Karpas-422 (cell line): Measurements from ENCODE around the gene GSDME. TPM values are rescaled to one million over a fixed set of nuclear protein-coding genes. Genes with fewer than 3 reads are reported as not detected.
A peak's percentile ranks its signal among the peaks of the same experiment; 100 is the strongest.
"Not testable (repeated sequence)": the region's sequence is repeated elsewhere in the genome, so short reads cannot be mapped to it uniquely, and the experiment has no call there.

Experiments used
- DNase-seq: peaks from one replicate; pipeline ENCODE4 v3.0.0-alpha.2; 2015
- H2AFZ ChIP-seq: fragments of 200-600 bp; sonication (generic); 2 replicates; pipeline ENCODE4 v1.6.1; 2014; ENCODE audit warnings: antibody characterized with exemption, low read length, mixed read lengths
- H3K27ac ChIP-seq: fragments of 200-600 bp; sonication (generic); 2 replicates; pipeline ENCODE4 v1.5.1; 2014; ENCODE audit warnings: mild to moderate bottlenecking, low read length, moderate library complexity
- H3K27me3 ChIP-seq: fragments of 200-600 bp; sonication (generic); 2 replicates; pipeline ENCODE4 v1.6.1; 2014; ENCODE audit warnings: low read length, mixed read lengths
- H3K36me3 ChIP-seq: fragments of 200-600 bp; sonication (generic); 2 replicates; pipeline ENCODE4 v1.6.1; 2014; ENCODE audit warnings: low read length, mixed read lengths; ENCODE audit not compliant: insufficient read depth
- H3K4me1 ChIP-seq: fragments of 200-600 bp; sonication (generic); 2 replicates; pipeline ENCODE4 v1.6.1; 2014; ENCODE audit warnings: mild to moderate bottlenecking, low read length, mixed read lengths
- H3K4me2 ChIP-seq: fragments of 200-600 bp; sonication (generic); 2 replicates; pipeline ENCODE4 v1.6.1; 2014; ENCODE audit warnings: low read length, low read depth, mild to moderate bottlenecking; ENCODE audit not compliant: poor library complexity, severe bottlenecking
- H3K4me3 ChIP-seq: fragments of 200-600 bp; sonication (generic); 2 replicates; pipeline ENCODE4 v1.5.1; 2014; ENCODE audit warnings: mild to moderate bottlenecking, antibody characterized with exemption, low read length, mixed read lengths
- H3K79me2 ChIP-seq: fragments of 200-600 bp; sonication (generic); 2 replicates; pipeline ENCODE4 v1.6.1; 2014; ENCODE audit warnings: mild to moderate bottlenecking, low read length, mixed read lengths
- H3K9ac ChIP-seq: fragments of 200-600 bp; sonication (generic); 2 replicates; pipeline ENCODE4 v1.6.0; 2014; ENCODE audit warnings: low read length
- H3K9me2 ChIP-seq: fragments of 200-600 bp; sonication (generic), shearing (Covaris generic); replicated peaks from 2 replicates; pipeline ENCODE4 v1.6.0; 2014; ENCODE audit warnings: mild to moderate bottlenecking, low read length, moderate library complexity; ENCODE audit not compliant: insufficient read depth
- H3K9me3 ChIP-seq: fragments of 300-700, 200-600 bp; sonication (generic); 2 replicates; pipeline ENCODE4 v1.6.1; 2014; ENCODE audit warnings: low read length, mixed read lengths
- H4K20me1 ChIP-seq: fragments of 200-600 bp; sonication (generic); 2 replicates; pipeline ENCODE4 v1.6.1; 2014; ENCODE audit warnings: mild to moderate bottlenecking, antibody characterized with exemption, low read length, low read depth; ENCODE audit not compliant: insufficient read depth
- total RNA-seq: library from RNA; depleted of rRNA; stranded (reverse); fragments of >200 nt; shearing (Covaris generic); gene quantifications from 2 replicates; pipeline ENCODE4 v1.2.3, GENCODE V29; 2014; ENCODE audit warnings: low replicate concordance

Gene GSDME
- total RNA-seq, 1 experiment from 2014 or later: 6.0 TPM

DNA sequence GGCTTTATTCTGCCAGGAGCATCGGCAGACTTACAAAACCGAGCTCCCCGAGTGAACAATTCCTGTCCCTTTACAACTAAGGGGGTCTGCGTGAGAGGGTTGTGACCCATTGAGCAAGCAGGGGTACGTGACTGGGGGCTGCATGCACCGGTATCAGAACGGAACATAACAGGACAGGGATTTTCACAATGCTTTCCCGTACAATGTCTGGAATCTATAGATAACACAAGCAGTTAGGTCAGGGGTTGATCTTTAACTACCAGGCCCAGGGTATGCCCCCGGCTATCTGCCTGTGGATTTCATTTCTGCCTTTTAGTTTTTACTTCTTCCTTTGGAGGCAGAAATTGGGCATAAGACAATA is 38.1 kb upstream of the GSDME start:
- H3K27ac ChIP-seq: no peak overlapping the region
- H2AFZ ChIP-seq: no peak overlapping the region
- H3K79me2 ChIP-seq: no peaks in the 10 kb centered on the region
- H3K36me3 ChIP-seq: peaks cover 67% of the 10 kb centered on the region
- DNase-seq: no peak
- H3K4me3 ChIP-seq: no peak overlapping the region
- no peak overlapping the region for H3K9ac ChIP-seq
- no peak overlapping the region for H3K4me2 ChIP-seq
- H3K9me3 ChIP-seq: no peaks in the 10 kb centered on the region
- no peaks in the 10 kb centered on the region for H3K27me3 ChIP-seq
- no peaks in the 10 kb centered on the region for H3K9me2 ChIP-seq
- peaks cover 24% of the 10 kb centered on the region for H3K4me1 ChIP-seq
- no peaks in the 10 kb centered on the region for H4K20me1 ChIP-seq

DNA sequence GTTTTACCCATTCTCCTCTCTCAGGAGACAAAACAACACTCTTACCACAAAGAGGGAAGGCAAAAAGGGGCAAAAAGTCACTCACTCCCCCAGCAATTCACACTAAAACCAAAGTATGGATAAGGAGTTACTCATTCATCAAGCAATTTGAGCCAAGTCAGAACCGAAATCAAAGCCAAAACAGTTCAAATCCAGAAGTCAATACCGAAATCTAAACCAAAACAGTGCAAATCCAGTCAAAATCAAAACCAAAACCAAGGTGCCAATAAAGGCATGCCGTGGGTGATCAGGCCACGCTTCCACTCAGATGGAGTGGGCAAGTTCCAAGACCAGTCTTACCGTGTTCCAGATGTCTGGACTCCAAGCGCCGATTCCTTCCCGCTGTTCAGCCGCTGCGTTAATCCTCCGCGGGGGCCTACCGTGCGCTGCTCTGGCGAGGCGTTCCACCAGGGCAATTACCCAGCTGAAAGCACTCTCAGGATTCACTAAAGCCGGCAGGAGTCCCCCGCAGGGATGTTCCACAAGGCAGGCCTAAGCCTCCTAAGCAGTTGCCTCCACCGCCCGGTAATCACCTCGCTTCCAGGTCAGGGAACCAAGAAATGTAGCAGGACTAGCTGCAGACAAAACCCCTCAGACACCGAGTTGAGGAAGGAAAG is 37.6 kb upstream of the GSDME start:
- H3K4me3 ChIP-seq, H2AFZ ChIP-seq, H3K27me3 ChIP-seq, H4K20me1 ChIP-seq, H3K9me2 ChIP-seq, H3K4me2 ChIP-seq, H3K9ac ChIP-seq, H3K79me2 ChIP-seq, DNase-seq, H3K9me3 ChIP-seq: not testable (repeated sequence)
- peaks cover 24% of the 10 kb centered on the region for H3K4me1 ChIP-seq
- H3K27ac ChIP-seq: peak overlapping the region; percentile 24; the same call in 1 of the 2 replicates
- H3K36me3 ChIP-seq: peaks cover 63% of the 10 kb centered on the region

DNA sequence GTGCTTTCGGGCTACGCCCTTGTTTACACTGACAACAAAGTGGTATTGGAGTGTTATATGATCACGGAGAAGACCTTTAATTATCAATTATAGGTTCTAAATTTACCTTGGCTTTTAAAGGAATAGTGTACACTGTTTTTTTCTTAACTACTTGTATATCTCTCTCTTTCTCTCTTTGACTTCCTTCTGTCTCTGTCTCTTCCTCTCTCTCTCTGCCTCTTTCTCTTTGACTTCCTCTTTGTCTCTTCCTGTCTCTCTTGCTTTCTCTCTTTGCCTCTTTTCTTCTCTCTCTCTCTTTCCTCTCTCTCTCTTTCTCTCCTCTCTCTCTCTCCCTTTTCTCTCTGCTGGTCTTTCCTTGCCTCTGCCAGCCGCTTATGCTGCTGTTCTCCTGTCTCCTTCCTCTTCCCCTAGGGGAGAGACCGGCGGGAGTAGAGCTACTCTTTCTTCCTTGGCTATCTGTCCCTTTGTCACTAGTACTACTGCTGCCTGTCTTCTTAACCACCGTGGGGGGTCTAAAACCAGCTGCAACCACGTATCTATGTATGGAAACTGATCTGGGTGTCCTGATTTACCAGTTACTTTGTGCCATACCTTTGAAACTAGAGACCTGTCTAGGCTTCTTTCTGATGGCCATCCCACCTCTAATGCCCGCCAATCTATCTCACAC is 36.9 kb upstream of the GSDME start:
- Histone ChIP-seq H3K9ac (no peak overlapping the region), H3K4me2 (no peak overlapping the region), H3K9me3 (no peaks in the 10 kb centered on the region), H3K4me3 (no peak overlapping the region), H3K27me3 (no peaks in the 10 kb centered on the region), H3K4me1 (peaks cover 24% of the 10 kb centered on the region), H3K27ac (peak overlapping the region; percentile 55; the same call in 1 of the 2 replicates), H2AFZ (no peak overlapping the region), H3K79me2 (no peaks in the 10 kb centered on the region), H4K20me1 (no peaks in the 10 kb centered on the region), H3K9me2 (no peaks in the 10 kb centered on the region), H3K36me3 (peaks cover 61% of the 10 kb centered on the region)
- DNase-seq: no peak

DNA sequence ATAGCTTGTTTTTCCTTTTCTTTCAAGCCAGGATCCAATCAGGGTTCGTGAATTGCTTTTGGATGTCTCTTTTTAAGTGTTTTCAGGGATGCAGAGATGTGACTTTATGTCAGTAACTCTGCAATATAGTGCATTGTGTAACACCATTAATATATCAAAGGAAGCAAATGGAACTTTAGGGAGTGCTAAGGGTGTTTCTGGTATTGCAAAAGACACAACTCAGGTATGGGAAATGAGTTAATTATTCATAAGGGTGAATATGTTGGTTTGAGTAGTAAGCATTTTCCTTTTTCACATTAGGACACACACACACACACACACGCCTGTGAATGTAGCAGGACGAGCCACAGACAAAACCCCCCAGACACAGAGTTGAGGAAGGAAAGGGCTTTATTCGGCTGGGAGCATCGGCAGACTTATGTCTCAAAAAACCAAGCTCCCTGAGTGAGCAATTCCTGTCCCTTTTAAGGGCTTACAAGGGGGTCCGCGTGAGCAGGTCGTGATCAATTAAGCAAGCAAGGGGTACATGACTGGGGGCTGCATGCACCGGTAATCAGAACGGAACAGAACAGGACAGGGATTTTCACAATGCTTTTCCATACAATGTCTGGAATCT is 31.8 kb upstream of the GSDME start:
- Histone ChIP-seq H3K4me2 (no peak overlapping the region), H3K27me3 (no peaks in the 10 kb centered on the region), H3K79me2 (peaks cover 8% of the 10 kb centered on the region), H2AFZ (no peak overlapping the region), H3K9me3 (no peaks in the 10 kb centered on the region), H4K20me1 (no peaks in the 10 kb centered on the region), H3K9me2 (no peaks in the 10 kb centered on the region), H3K4me3 (no peak overlapping the region), H3K36me3 (peaks cover 51% of the 10 kb centered on the region), H3K9ac (no peak overlapping the region), H3K27ac (no peak overlapping the region), H3K4me1 (peaks cover 7% of the 10 kb centered on the region)
- no peak for DNase-seq

DNA sequence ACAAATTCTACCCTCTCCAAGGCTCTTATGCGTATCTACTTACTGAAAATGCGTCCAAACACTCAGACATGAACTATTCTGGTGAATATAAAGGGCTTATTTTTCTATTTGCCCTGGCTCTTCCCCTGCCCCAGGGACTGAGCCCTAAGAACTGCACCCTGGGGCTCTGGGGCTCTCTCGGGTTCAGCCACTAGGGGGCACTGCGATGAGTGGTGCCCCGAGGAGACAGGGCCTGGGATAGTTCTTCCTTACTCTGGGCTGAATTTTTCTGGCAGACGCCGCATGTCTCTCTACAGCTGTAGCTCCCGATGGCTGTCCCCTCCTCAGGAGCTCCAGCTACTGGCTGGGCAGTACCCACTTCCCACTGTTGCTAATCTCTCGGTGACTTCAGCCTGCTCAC is 30.8 kb upstream of the GSDME start:
- Histone ChIP-seq H3K27ac (no peak overlapping the region), H3K36me3 (peaks cover 60% of the 10 kb centered on the region), H3K27me3 (no peaks in the 10 kb centered on the region), H3K4me2 (no peak overlapping the region), H3K4me1 (no peaks in the 10 kb centered on the region), H3K4me3 (no peak overlapping the region), H2AFZ (no peak overlapping the region), H4K20me1 (no peaks in the 10 kb centered on the region), H3K9me3 (no peaks in the 10 kb centered on the region), H3K9me2 (no peaks in the 10 kb centered on the region), H3K9ac (no peak overlapping the region), H3K79me2 (peaks cover 8% of the 10 kb centered on the region)
- no peak for DNase-seq

DNA sequence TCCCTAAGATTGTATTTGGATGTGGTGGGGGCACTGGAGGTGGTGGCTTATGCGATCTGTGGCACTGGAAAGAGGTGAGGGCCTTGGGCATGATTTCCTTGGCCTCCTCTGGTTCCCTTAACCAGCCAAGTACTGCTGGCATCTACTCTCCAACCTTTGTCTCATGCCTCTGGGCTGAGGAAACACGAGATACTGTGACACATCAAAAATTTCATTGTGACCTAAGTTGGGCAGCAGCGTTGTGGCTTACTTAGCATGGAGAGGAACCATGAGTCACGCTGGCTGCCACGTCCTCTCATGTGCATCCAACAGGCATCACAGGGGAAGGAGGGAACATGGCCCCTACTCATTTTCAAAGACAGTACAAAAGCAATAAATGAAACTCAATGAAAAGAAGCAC is 29.7 kb upstream of the GSDME start:
- H3K4me3 ChIP-seq: no peak overlapping the region
- H3K79me2 ChIP-seq: peaks cover 8% of the 10 kb centered on the region
- no peak overlapping the region for H2AFZ ChIP-seq
- H3K9me3 ChIP-seq: no peaks in the 10 kb centered on the region
- peaks cover 53% of the 10 kb centered on the region for H3K36me3 ChIP-seq
- DNase-seq: no peak
- H4K20me1 ChIP-seq: no peaks in the 10 kb centered on the region
- H3K27ac ChIP-seq: no peak overlapping the region
- no peaks in the 10 kb centered on the region for H3K27me3 ChIP-seq
- H3K9me2 ChIP-seq: no peaks in the 10 kb centered on the region
- H3K9ac ChIP-seq: no peak overlapping the region
- no peaks in the 10 kb centered on the region for H3K4me1 ChIP-seq
- no peak overlapping the region for H3K4me2 ChIP-seq

DNA sequence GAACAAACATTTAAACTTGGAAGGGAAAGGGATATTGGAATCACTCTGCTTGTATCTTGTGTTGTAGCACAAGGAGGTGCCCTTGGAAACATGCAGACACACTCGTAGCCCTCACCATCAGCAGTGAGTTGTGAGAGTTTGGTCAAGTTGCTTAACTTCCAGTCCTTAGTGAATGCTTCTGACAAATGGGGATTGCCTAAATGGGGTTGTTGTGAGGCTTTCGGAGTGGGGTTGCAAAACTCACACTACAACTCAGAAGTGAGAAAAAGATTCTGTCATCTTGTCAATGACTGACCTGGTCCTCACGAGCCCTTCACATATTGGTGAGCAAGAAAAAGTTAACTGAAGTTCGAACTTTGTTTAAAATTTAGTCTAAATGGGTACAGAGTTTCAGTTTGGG is 29.0 kb upstream of the GSDME start:
- Histone ChIP-seq H2AFZ (no peak overlapping the region), H3K9me3 (no peaks in the 10 kb centered on the region), H4K20me1 (no peaks in the 10 kb centered on the region), H3K27ac (no peak overlapping the region), H3K9ac (no peak overlapping the region), H3K36me3 (peaks cover 47% of the 10 kb centered on the region), H3K4me1 (no peaks in the 10 kb centered on the region), H3K27me3 (no peaks in the 10 kb centered on the region), H3K9me2 (no peaks in the 10 kb centered on the region), H3K4me2 (no peak overlapping the region), H3K79me2 (peaks cover 8% of the 10 kb centered on the region), H3K4me3 (no peak overlapping the region)
- DNase-seq: no peak

DNA sequence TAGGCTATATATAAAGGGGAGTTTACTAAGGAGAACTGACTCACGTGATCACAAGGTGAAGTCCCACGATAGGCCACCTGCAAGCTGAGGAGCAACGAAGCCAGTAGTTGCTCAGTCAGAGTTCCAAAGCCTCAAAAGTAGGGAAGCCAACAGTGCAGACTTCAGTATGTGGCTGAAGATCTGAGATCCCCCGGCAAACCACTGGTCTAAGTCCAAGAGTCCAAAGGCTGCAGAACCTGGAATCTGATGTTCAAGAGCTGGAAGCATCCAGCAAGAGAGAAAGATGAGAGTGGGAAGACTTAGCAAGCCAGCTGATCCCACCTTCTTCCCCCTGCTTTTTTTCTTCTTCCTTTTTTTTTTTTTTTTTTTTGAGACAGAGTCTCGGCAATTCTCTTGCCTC is 27.0 kb upstream of the GSDME start:
- Histone ChIP-seq H4K20me1 (no peaks in the 10 kb centered on the region), H2AFZ (no peak overlapping the region), H3K79me2 (peaks cover 8% of the 10 kb centered on the region), H3K9me3 (no peaks in the 10 kb centered on the region), H3K36me3 (peaks cover 56% of the 10 kb centered on the region), H3K4me2 (no peak overlapping the region), H3K4me3 (no peak overlapping the region), H3K27me3 (no peaks in the 10 kb centered on the region), H3K4me1 (no peaks in the 10 kb centered on the region), H3K9ac (no peak overlapping the region), H3K27ac (no peak overlapping the region), H3K9me2 (no peaks in the 10 kb centered on the region)
- no peak for DNase-seq
